Upper lobe of left lung (tissue), 4 donors: Measurements from ENCODE around the gene PARP9.

Experiments
- EP300 ChIP-seq, 4 donors: sonication (generic); formaldehyde crosslinking; IDR thresholded peaks; one replicate each; pipeline ENCODE4 v1.5.1; 2017; ENCODE audit warnings: antibody characterized with exemption in 4 of 4, control low read depth in 2 of 4
- POLR2A ChIP-seq, 4 donors: fragments of 450-650 bp; IDR thresholded peaks; one replicate each; pipeline ENCODE4 v1.5.1; 2016 to 2017; ENCODE audit warnings: antibody characterized with exemption in 4 of 4, mild to moderate bottlenecking in 2 of 4
- TF ChIP-seq, protein P1 (sequence below), 6 experiments: fragments of 450-650 bp in 4 of 6; fragments of 200-600 bp in 2 of 6; sonication (generic) in 2 of 6; IDR thresholded peaks; one replicate each; pipeline ENCODE4 v1.5.1; 2016 to 2019; ENCODE audit warnings: antibody characterized with exemption in 6 of 6

- TF ChIP-seq, protein P1, sequence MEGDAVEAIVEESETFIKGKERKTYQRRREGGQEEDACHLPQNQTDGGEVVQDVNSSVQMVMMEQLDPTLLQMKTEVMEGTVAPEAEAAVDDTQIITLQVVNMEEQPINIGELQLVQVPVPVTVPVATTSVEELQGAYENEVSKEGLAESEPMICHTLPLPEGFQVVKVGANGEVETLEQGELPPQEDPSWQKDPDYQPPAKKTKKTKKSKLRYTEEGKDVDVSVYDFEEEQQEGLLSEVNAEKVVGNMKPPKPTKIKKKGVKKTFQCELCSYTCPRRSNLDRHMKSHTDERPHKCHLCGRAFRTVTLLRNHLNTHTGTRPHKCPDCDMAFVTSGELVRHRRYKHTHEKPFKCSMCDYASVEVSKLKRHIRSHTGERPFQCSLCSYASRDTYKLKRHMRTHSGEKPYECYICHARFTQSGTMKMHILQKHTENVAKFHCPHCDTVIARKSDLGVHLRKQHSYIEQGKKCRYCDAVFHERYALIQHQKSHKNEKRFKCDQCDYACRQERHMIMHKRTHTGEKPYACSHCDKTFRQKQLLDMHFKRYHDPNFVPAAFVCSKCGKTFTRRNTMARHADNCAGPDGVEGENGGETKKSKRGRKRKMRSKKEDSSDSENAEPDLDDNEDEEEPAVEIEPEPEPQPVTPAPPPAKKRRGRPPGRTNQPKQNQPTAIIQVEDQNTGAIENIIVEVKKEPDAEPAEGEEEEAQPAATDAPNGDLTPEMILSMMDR (IDR thresholded peaks at IDR 0.05) = no peak
- TF ChIP-seq POLR2A (IDR thresholded peaks at IDR 0.05) (no peak), EP300 (IDR thresholded peaks at IDR 0.05) (no peak)
Observed at GRCh38 chr3:122502139-122502538, 62.0 kb downstream of the PARP9 start.
